Natural killer cell (primary cell): ENCODE results near the gene IRX1. TPM values are rescaled to one million over a fixed set of nuclear protein-coding genes. Genes with fewer than 3 reads are reported as not detected.

Experiments
- ATAC-seq, 3 donors: fragments of 150-1000 bp in 2 of 3; fragments of 200-7000 bp in 1 of 3; cut with Tn5 transposase; 1 replicate in 1 of 3; 2 replicates in 2 of 3; pipeline ENCODE4 v1.10.0; 2021; ENCODE audit warnings: mild to moderate bottlenecking in 2 of 3, moderate library complexity in 2 of 3
- DNase-seq, 2 donors: peaks; one replicate each; pipeline versions ENCODE4 v3.0.0 to v3.0.0-alpha.2; 2013 to 2021; ENCODE audit warnings: mixed read lengths in 1 of 2
- H3K27ac ChIP-seq: one replicate; pipeline ENCODE4 v1.5.1; 2013; ENCODE audit warnings: mild to moderate bottlenecking, low read length
- H3K27me3 ChIP-seq: one replicate; pipeline ENCODE4 v1.6.1; 2013; ENCODE audit warnings: low read length; ENCODE audit not compliant: control insufficient read depth, insufficient read depth
- H3K36me3 ChIP-seq: one replicate; pipeline ENCODE4 v1.6.1; 2013; ENCODE audit warnings: low read length; ENCODE audit not compliant: control insufficient read depth, insufficient read depth
- H3K4me1 ChIP-seq: one replicate; pipeline ENCODE4 v1.6.1; 2013; ENCODE audit warnings: low read length; ENCODE audit not compliant: control insufficient read depth, insufficient read depth
- H3K4me3 ChIP-seq: one replicate; pipeline ENCODE4 v1.5.1; 2013; ENCODE audit warnings: low read length
- H3K9me3 ChIP-seq: one replicate; pipeline ENCODE4 v1.6.1; 2013; ENCODE audit warnings: low read length; ENCODE audit not compliant: control insufficient read depth, insufficient read depth
- H3K27ac Mint-ChIP-seq, 2 donors: one replicate each; pipeline ENCODE4 v1.8.0; 2022; ENCODE audit warnings: mild to moderate bottlenecking in 2 of 2, mixed read lengths in 2 of 2, moderate library complexity in 1 of 2
- H3K27me3 Mint-ChIP-seq, 2 donors: one replicate each; pipeline ENCODE4 v1.8.0; 2022; ENCODE audit warnings: low read depth in 2 of 2, mixed read lengths in 2 of 2
- H3K36me3 Mint-ChIP-seq: one replicate; pipeline ENCODE4 v1.8.0; 2022; ENCODE audit warnings: mixed read lengths
- H3K4me1 Mint-ChIP-seq, 2 donors: one replicate each; pipeline ENCODE4 v1.8.0; 2022; ENCODE audit warnings: mixed read lengths in 2 of 2
- H3K4me3 Mint-ChIP-seq: one replicate; pipeline ENCODE4 v1.8.0; 2022; ENCODE audit warnings: mild to moderate bottlenecking, moderate library complexity, mixed read lengths
- H3K9me3 Mint-ChIP-seq, 2 donors: one replicate each; pipeline ENCODE4 v1.8.0; 2022; ENCODE audit warnings: mixed read lengths in 2 of 2
- CTCF ChIP-seq: fragments of 200-600 bp; IDR thresholded peaks from one replicate; pipeline ENCODE4 v1.8.0; 2022; ENCODE audit warnings: antibody characterized with exemption
- WGBS: methylation state at CpG from one replicate; pipeline ENCODE4 v1.1.7; 2013; ENCODE audit warnings: missing lambda C conversion rate; ENCODE audit not compliant: insufficient coverage; 5-methylcytosine and 5-hydroxymethylcytosine counted together
- intact Hi-C: fragments of 100-400 bp; cut with micrococcal nuclease; formaldehyde crosslinking; loops from one replicate; pipeline ENCODE4 v1.14.2; 2022
- total RNA-seq, 4 donors: library from RNA; stranded (reverse); fragments of 120-200 nt in 1 of 4; gene quantifications; one replicate each; pipeline versions ENCODE4 v1.2.3 to v1.2.4, GENCODE V29; 2013 to 2022

IRX1 gene
- total RNA-seq, 3 donors from 2014 or later (not counting 1 experiment from before 2014, with no cell fraction given), result not detected

- 77% methylated on average over 8 of the region's 9 CpGs for WGBS
- DNase-seq (no peak), ATAC-seq (no peak)
- peaks cover 0 to 4% of the 10 kb centered on the region in 2 donors for H3K27me3 Mint-ChIP-seq
- peaks cover 5% of the 10 kb centered on the region for H3K9me3 ChIP-seq
- H3K9me3 Mint-ChIP-seq, result peaks cover 6 to 7% of the 10 kb centered on the region in 2 donors
- H3K27me3 ChIP-seq, result no peaks in the 10 kb centered on the region
- no peaks in the 10 kb centered on the region for H3K4me1 Mint-ChIP-seq
- intact Hi-C loops, result no loop called here
- H3K36me3 Mint-ChIP-seq, result no peaks in the 10 kb centered on the region
- no peak for TF ChIP-seq CTCF
- H3K27ac Mint-ChIP-seq, result no peak overlapping the region
- no peak overlapping the region for H3K4me3 Mint-ChIP-seq
- H3K27ac ChIP-seq, result no peak overlapping the region
- no peaks in the 10 kb centered on the region for H3K4me1 ChIP-seq
- no peaks in the 10 kb centered on the region for H3K36me3 ChIP-seq
- no peak overlapping the region for H3K4me3 ChIP-seq
Measured at GRCh38 chr5:3564827-3565518, 30.7 kb upstream of the IRX1 start.

GRCh38 chr5:3584724-3585531 lies 10.7 kb upstream of the IRX1 start:
- Histone ChIP-seq H3K27ac (no peak overlapping the region), H3K36me3 (no peaks in the 10 kb centered on the region), H3K27me3 (peaks cover 3% of the 10 kb centered on the region), H3K4me1 (no peaks in the 10 kb centered on the region), H3K4me3 (no peak overlapping the region), H3K9me3 (no peaks in the 10 kb centered on the region)
- peaks cover 29 to 56% of the 10 kb centered on the region in 2 donors for H3K27me3 Mint-ChIP-seq
- H3K4me1 Mint-ChIP-seq, result no peaks in the 10 kb centered on the region
- no peak overlapping the region for H3K27ac Mint-ChIP-seq
- TF ChIP-seq CTCF, result no peak
- intact Hi-C loops, result no loop called here
- no peak overlapping the region for H3K4me3 Mint-ChIP-seq
- peaks cover 2 to 4% of the 10 kb centered on the region in 2 donors for H3K9me3 Mint-ChIP-seq
- no peaks in the 10 kb centered on the region for H3K36me3 Mint-ChIP-seq
- WGBS, result 82% methylated on average over 5 of the region's 5 CpGs
- ATAC-seq (no peak), DNase-seq (no peak)

- H3K27me3 ChIP-seq, result peaks cover 33% of the 10 kb centered on the region
- DNase-seq, result no peak
- TF ChIP-seq CTCF, result no peak
- no peak for ATAC-seq
- peaks cover 0 to 7% of the 10 kb centered on the region in 2 donors for H3K4me1 Mint-ChIP-seq
- peaks cover 44 to 56% of the 10 kb centered on the region in 2 donors for H3K27me3 Mint-ChIP-seq
- no peak overlapping the region for H3K4me3 ChIP-seq
- H3K4me1 ChIP-seq, result no peaks in the 10 kb centered on the region
- H3K9me3 ChIP-seq, result no peaks in the 10 kb centered on the region
- intact Hi-C loops, result no loop called here
- H3K36me3 ChIP-seq, result no peaks in the 10 kb centered on the region
- H3K36me3 Mint-ChIP-seq, result no peaks in the 10 kb centered on the region
- H3K27ac ChIP-seq, result no peak overlapping the region
- peaks cover 0 to 2% of the 10 kb centered on the region in 2 donors for H3K9me3 Mint-ChIP-seq
- 8% methylated on average over 51 of the region's 51 CpGs for WGBS
- H3K4me3 Mint-ChIP-seq, result no peak overlapping the region
- H3K27ac Mint-ChIP-seq, result no peak overlapping the region
Measured at GRCh38 chr5:3590161-3590966, 5.3 kb upstream of the IRX1 start.
